HepG2 (cell line): ENCODE data around the gene TTC22. TPM values are rescaled to one million over a fixed set of nuclear protein-coding genes. Genes with fewer than 3 reads are reported as not detected.

Experiments
- ATAC-seq: fragments of 200-7000 bp; cut with Tn5 transposase; 3 replicates; pipeline ENCODE4 v1.9.1; 2020; ENCODE audit warnings: mild to moderate bottlenecking, moderate library complexity
- BruUV-seq: library from RNA; stranded (reverse); fragments of 400-500 nt; replicated peaks from 2 replicates; lab custom pipeline; 2021; lab: Mats Ljungman, UMichigan
- CTCF ChIA-PET: fragments of 300-600 bp; formaldehyde crosslinking; extraction: SDS; loops from one replicate; lab custom pipeline; 2021; ENCODE audit warnings: low total read pairs, inconsistent platforms, low intra/inter-chr PET ratio; lab: Yijun Ruan, JAX
- POLR2A ChIA-PET: fragments of 350-600 bp; sonication (Branson Sonifier 250); formaldehyde crosslinking; loops from one replicate; lab custom pipeline; 2020; ENCODE audit warnings: antibody characterized with exemption, inconsistent platforms; lab: Yijun Ruan, JAX
- DNase-seq: peaks from one replicate; pipeline ENCODE4 v3.0.0-alpha.2; 2015; ENCODE audit warnings: low spot score
- FAIRE-seq: peaks from 3 replicates; lab custom pipeline; 2011; peaks lifted over from hg19 to GRCh38; lab: Jason Lieb, UNC
- H2AFZ ChIP-seq: one replicate; pipeline ENCODE4 v1.6.1; 2011; ENCODE audit warnings: low read length, inconsistent platforms
- H3K27ac ChIP-seq: fragments of 300-600 bp; 3 replicates; pipeline ENCODE4 v1.8.0; 2011; ENCODE audit warnings: mixed run types, mild to moderate bottlenecking, mixed read lengths, low read length, inconsistent platforms; ENCODE audit not compliant: insufficient read depth; ENCODE audit errors: extremely low read length
- H3K27me3 ChIP-seq, 2 experiments: fragments of 200-600 bp in 1 of 2; 2 replicates in 1 of 2; 3 replicates in 1 of 2; pipeline versions ENCODE4 v1.6.0 to v1.8.0; 2011; ENCODE audit warnings: low read length in 2 of 2, mild to moderate bottlenecking in 2 of 2, moderate library complexity in 2 of 2, inconsistent platforms in 1 of 2; ENCODE audit not compliant: insufficient read depth in 2 of 2, control insufficient read depth in 1 of 2
- H3K36me3 ChIP-seq, 2 experiments: fragments of 200-600 bp in 1 of 2; replicated peaks in 1 of 2; 2 replicates in 1 of 2; 3 replicates in 1 of 2; pipeline versions ENCODE4 v1.5.1 to v1.8.0; 2011; ENCODE audit warnings: low read length in 2 of 2, inconsistent platforms in 1 of 2; ENCODE audit not compliant: insufficient read depth in 2 of 2, control insufficient read depth in 1 of 2
- H3K4me1 ChIP-seq: 2 replicates; pipeline ENCODE4 v1.5.1; 2012; ENCODE audit warnings: low read length, inconsistent platforms; ENCODE audit not compliant: insufficient read depth
- H3K4me2 ChIP-seq: 2 replicates; pipeline ENCODE4 v1.6.0; 2011; ENCODE audit warnings: low read depth, low read length, inconsistent platforms
- H3K4me3 ChIP-seq, 3 experiments: fragments of 200-600 bp in 1 of 3; sonication (generic), shearing (Covaris generic) in 1 of 3; replicated peaks in 1 of 3; 2 replicates each; pipeline ENCODE4 v1.5.1; 2011 to 2016; ENCODE audit warnings: low read length in 3 of 3, inconsistent platforms in 2 of 3, low read depth in 2 of 3, mild to moderate bottlenecking in 2 of 3, control low read depth in 1 of 3, mixed read lengths in 1 of 3; ENCODE audit not compliant: insufficient read depth in 1 of 3
- H3K79me2 ChIP-seq: one replicate; pipeline ENCODE4 v1.6.1; 2011; ENCODE audit warnings: low read length, inconsistent platforms; ENCODE audit not compliant: insufficient read depth
- H3K9ac ChIP-seq: 2 replicates; pipeline ENCODE4 v1.6.0; 2011; ENCODE audit warnings: mild to moderate bottlenecking, low read depth, low read length, inconsistent platforms; ENCODE audit not compliant: insufficient read depth
- H3K9me3 ChIP-seq: 2 replicates; pipeline ENCODE4 v1.5.1; 2012; ENCODE audit warnings: mild to moderate bottlenecking, low read length
- H4K20me1 ChIP-seq: 2 replicates; pipeline ENCODE4 v1.6.0; 2011; ENCODE audit warnings: inconsistent platforms, mild to moderate bottlenecking, low read length, moderate library complexity; ENCODE audit not compliant: insufficient read depth
- ARNT2 ChIP-seq: sonication (generic); formaldehyde crosslinking; IDR thresholded peaks from 2 replicates; pipeline ENCODE4 v1.8.0; 2022; ENCODE audit warnings: mild to moderate bottlenecking, low read depth, missing genetic modification reagents, moderate library complexity
- CHCHD3 ChIP-seq: sonication (generic); formaldehyde crosslinking; IDR thresholded peaks from 2 replicates; pipeline ENCODE4 v1.8.0; 2022; ENCODE audit warnings: mild to moderate bottlenecking, missing genetic modification reagents, moderate library complexity
- DNMT3B ChIP-seq: conservative IDR thresholded peaks from 2 replicates; pipeline ENCODE4 v1.6.1; 2016; ENCODE audit warnings: missing biosample characterization, control low read depth
- KLF11 ChIP-seq: IDR thresholded peaks from 2 replicates; pipeline ENCODE4 v1.6.1; 2016; ENCODE audit warnings: missing compliant biosample characterization
- KLF13 ChIP-seq: sonication (generic); formaldehyde crosslinking; IDR thresholded peaks from 2 replicates; pipeline ENCODE4 v1.4.0; 2020; ENCODE audit warnings: mild to moderate bottlenecking, missing genetic modification reagents
- KMT2A ChIP-seq: sonication (generic); formaldehyde crosslinking; IDR thresholded peaks from 2 replicates; pipeline ENCODE4 v1.4.0; 2020; ENCODE audit warnings: missing genetic modification reagents
- MEIS2 ChIP-seq: sonication (generic); formaldehyde crosslinking; IDR thresholded peaks from 2 replicates; pipeline ENCODE4 v1.9.0; 2021; ENCODE audit warnings: mild to moderate bottlenecking, missing genetic modification reagents
- MTERF4 ChIP-seq: sonication (generic); formaldehyde crosslinking; IDR thresholded peaks from 2 replicates; pipeline ENCODE4 v1.8.0; 2023; ENCODE audit warnings: mild to moderate bottlenecking, missing genetic modification reagents
- NFYC ChIP-seq: IDR thresholded peaks from 2 replicates; pipeline ENCODE4 v1.6.1; 2016; ENCODE audit warnings: missing genetic modification reagents, missing compliant biosample characterization
- SRF ChIP-seq: IDR thresholded peaks from 2 replicates; pipeline ENCODE4 v1.6.1; 2011; ENCODE audit warnings: mild to moderate bottlenecking, low read depth, low read length, moderate library complexity
- TFDP2 ChIP-seq: sonication (generic); formaldehyde crosslinking; IDR thresholded peaks from 2 replicates; pipeline ENCODE4 v1.4.0; 2020; ENCODE audit warnings: missing genetic modification reagents
- THAP9 ChIP-seq: sonication (generic); formaldehyde crosslinking; IDR thresholded peaks from 2 replicates; pipeline ENCODE4; 2020; ENCODE audit warnings: missing genetic modification reagents, mild to moderate bottlenecking, borderline replicate concordance
- ZNF256 ChIP-seq: sonication (generic); formaldehyde crosslinking; conservative IDR thresholded peaks from 2 replicates; pipeline ENCODE4 v1.4.0; 2020; ENCODE audit warnings: missing genetic modification reagents
- ZNF264 ChIP-seq: sonication (generic); formaldehyde crosslinking; IDR thresholded peaks from 2 replicates; pipeline ENCODE4 v1.4.0; 2020; ENCODE audit warnings: missing genetic modification reagents
- ZNF354B ChIP-seq: sonication (generic); formaldehyde crosslinking; IDR thresholded peaks from 2 replicates; pipeline ENCODE4 v1.8.0; 2022; ENCODE audit warnings: mild to moderate bottlenecking, missing genetic modification reagents
- ZNF512B ChIP-seq: sonication (generic); formaldehyde crosslinking; IDR thresholded peaks from 2 replicates; pipeline ENCODE4 v1.5.1; 2020; ENCODE audit warnings: missing genetic modification reagents, mild to moderate bottlenecking, borderline replicate concordance
- ZUFSP ChIP-seq: sonication (generic); formaldehyde crosslinking; IDR thresholded peaks from 2 replicates; pipeline ENCODE4 v1.9.0; 2021; ENCODE audit warnings: missing genetic modification reagents, mild to moderate bottlenecking, borderline replicate concordance
- WGBS: methylation state at CpG from one replicate; pipeline ENCODE4 v1.1.6; 2017; ENCODE audit warnings: low lambda C conversion rate; 5-methylcytosine and 5-hydroxymethylcytosine counted together
- in situ Hi-C: cut with HindIII; loops from 2 replicates; pipeline ENCODE4 v1.10.0; 2017; ENCODE audit warnings: low pct_unique_long_range_greater_than_20kb; ENCODE audit not compliant: extremely low pct_ligation_motif_present
- intact Hi-C: fragments of 100-400 bp; cut with micrococcal nuclease; formaldehyde crosslinking; loops from one replicate; pipeline ENCODE4 v1.10.0; 2022; ENCODE audit not compliant: unreplicated experiment
- polyA plus RNA-seq, 8 experiments: library from polyadenylated mRNA; depleted of rRNA in 3 of 8; stranded (reverse) in 7 of 8; unstranded in 1 of 8; fragments of >200 nt; fragmentation: Illumina TruSeq in 4 of 8; extraction: Trizol in 4 of 8; gene quantifications; 2 replicates each; pipeline versions ENCODE4 v1.2.1 to v1.2.3, GENCODE V29; 2011 to 2016; ENCODE audit warnings: low read depth in 4 of 8, missing spikeins in 1 of 8, mixed read lengths in 1 of 8; ENCODE audit not compliant: insufficient read depth in 1 of 8
- total RNA-seq, 5 experiments: library from RNA; depleted of rRNA; stranded (reverse); fragments of >200 nt; fragmentation: Illumina TruSeq; extraction: Trizol; gene quantifications; 2 replicates each; pipeline ENCODE4 v1.2.3, GENCODE V29; 2016; ENCODE audit warnings: low read depth in 1 of 5

TTC22 gene
- total and polyA plus RNA-seq, 2 of the 13 experiments (the other 11 are each of a cell fraction or from before 2014, with no cell fraction given), result not detected

- WGBS, result 0% methylated on average over 2 of the region's 3 CpGs
- ATAC-seq (no peak), DNase-seq (no peak), FAIRE-seq (no peak)
- no peaks in the 10 kb centered on the region for H3K36me3 ChIP-seq
- no peak overlapping the region for H3K27ac ChIP-seq
- in situ Hi-C loops, result no loop called here
- CTCF ChIA-PET, result no interaction called here
- no TSS peak for BruUV-seq
- H2AFZ ChIP-seq, result no peak overlapping the region
- H3K4me2 ChIP-seq, result no peak overlapping the region
- POLR2A ChIA-PET, result no interaction called here
- no peaks in the 10 kb centered on the region for H3K79me2 ChIP-seq
- H3K4me3 ChIP-seq, result no peak overlapping the region
- no peaks in the 10 kb centered on the region for H4K20me1 ChIP-seq
- no peaks in the 10 kb centered on the region for H3K27me3 ChIP-seq
- H3K9me3 ChIP-seq, result no peaks in the 10 kb centered on the region
- H3K9ac ChIP-seq, result no peak overlapping the region
- intact Hi-C loops, result no loop called here
- H3K4me1 ChIP-seq, result peaks cover 50% of the 10 kb centered on the region
- TF ChIP-seq KLF11 (CRISPR knock-in tag) (no peak), ZNF512B (no peak), DNMT3B (CRISPR knock-in tag) (no peak), MTERF4 (CRISPR knock-in tag) (no peak), THAP9 (CRISPR knock-in tag) (no peak), ZUFSP (CRISPR knock-in tag) (no peak), CHCHD3 (no peak), ZNF354B (CRISPR knock-in tag) (no peak), NFYC (CRISPR knock-in tag) (no peak), ARNT2 (CRISPR knock-in tag) (no peak), TFDP2 (CRISPR knock-in tag) (no peak), ZNF264 (CRISPR knock-in tag) (no peak), MEIS2 (CRISPR knock-in tag) (no peak), KMT2A (no peak), KLF13 (CRISPR knock-in tag) (no peak), SRF (no peak), ZNF256 (CRISPR knock-in tag) (no peak)
Measured at GRCh38 chr1:54798206-54798605, 2.9 kb downstream of the TTC22 start.
